ENCODE data around the gene KCNJ6.
A peak's percentile ranks its signal among the peaks of the same experiment; 100 is the strongest.

The KCNJ6 gene

DNA sequence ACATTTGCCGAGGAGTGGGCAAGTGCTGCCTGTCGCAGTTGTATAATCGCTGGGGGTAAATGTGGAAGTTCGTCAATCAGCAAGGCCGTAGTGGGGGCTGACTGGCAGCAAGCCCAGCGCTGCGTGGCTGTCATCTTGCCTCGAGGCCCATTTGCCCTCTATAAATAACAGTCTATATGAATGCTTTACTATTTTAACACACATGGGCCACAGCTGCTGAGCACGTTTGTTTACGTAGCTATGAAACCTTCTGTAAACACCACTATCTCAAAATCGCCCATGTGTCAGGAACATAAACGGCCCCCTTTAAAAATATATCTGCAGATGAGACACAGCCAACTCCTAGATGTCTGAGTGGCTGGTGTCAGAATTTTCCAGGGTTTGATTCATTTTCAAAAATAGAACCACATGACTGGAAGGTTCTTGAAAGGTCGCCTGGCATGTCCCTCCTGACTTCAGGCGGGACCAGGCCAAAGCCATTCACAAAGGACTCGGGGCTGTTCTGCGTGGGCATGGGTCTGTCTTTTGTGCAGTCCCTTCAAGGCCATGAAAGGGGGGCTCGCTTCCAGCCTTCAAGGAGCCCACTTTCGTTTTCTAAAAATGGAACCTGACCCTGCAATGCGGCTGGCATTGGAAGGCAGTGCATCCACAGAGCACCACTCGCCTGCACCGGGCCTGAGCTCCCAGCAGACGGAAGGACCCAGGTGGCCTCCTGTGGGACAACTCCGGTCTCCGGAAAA is 205.5 kb downstream of the KCNJ6 start:
- no peak for DNase-seq

DNA sequence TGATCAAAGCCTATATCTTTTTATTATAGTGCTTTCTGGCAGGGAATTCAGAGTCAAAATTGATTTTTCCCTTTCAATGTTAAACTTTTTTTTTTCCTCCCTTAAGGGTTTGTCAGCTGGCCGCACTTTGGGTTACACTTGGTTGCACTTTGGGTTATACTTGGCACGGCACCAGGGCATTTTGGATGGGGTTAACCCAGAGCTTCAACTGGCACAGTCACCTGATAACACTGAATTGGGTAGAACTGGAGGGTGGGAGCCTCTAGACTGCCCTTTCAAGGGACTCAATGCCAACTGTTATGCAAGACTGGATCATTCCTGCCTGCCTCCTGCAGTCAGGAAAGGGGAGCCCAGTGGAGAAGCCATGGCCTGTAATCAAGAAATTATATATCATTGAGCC is 211.5 kb downstream of the KCNJ6 start:
- DNase-seq = no peak

DNA sequence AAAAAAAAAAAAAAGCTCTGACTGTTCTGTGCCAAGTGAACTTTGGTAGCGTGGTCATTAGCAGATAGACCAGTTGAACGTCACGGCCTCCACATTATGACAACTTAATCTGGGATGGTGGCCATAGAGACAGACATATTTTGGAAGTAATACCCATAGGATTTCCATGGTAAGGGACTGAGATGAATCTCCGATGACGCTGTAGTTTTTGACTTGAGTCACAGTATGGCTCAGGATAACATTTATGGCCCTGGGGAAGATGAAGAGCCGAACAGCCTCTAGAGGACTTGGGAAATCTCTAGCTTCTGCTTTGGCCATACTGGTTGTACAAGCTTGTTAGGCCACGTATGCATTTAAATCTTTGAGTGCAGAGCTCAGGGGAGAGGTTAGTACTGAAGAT is 214.0 kb downstream of the KCNJ6 start:
- no peak for DNase-seq

DNA sequence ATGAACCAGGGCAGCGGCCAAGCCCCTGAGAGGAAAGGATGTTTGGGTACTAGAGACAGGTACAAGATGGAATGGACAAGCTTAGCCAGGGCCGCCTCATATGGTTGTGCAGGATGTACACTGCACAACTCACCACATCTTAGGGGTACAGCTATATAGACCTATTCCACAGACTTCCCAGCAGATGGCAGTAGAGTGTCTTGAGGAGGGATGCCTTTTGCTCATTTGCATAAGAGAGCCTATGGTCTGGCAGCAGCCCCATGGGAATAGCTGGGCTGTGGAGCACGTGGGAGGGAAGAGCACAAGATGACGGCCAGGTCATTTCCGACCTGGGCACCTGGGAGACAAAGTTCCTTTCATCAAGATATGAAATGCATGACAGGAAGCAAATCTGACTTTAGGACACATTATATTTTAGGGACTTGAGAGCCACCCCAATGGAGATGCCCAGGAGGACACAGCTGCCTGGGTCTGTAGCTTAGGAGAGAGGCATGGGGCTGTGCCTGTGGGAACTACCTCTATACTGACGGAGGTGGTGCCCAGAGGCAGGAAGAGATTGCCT is 215.5 kb downstream of the KCNJ6 start:
- peak; percentile 52 for DNase-seq

DNA sequence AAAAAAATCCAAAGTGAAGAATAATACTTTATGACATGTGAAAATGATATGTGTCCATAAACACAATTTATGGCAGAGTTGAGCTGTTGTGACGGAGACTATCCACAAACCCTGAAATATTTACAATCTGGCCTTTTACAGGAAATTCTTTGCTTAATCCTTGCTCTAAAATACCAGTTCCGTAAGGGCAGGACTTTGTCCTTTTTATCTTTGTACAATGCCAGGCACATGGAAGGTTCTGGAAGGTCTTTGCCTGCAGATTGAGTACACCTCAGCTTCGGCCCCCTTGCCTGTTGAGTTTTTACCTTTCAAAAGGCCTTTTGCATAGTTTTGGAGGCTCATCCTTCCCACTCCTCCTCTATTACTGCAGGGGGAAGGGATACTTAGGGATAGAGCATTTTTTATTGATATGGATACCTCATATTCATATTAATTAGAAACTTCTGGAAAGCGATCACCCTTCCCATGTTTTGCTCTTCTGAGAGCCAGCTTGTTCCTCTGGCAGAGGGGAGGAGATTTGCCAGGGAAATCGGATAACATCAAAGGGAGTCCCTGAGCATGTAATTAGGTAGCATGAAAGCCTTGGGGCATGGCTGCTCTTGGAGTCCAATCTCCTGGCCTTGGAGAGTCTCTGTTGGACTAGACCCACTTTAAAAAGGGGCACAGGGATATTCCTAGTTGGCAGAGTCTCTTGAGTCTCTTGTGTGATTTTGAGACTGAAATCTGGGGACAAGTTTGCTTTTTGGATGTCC is 217.1 kb downstream of the KCNJ6 start:
- DNase-seq = no peak

DNA sequence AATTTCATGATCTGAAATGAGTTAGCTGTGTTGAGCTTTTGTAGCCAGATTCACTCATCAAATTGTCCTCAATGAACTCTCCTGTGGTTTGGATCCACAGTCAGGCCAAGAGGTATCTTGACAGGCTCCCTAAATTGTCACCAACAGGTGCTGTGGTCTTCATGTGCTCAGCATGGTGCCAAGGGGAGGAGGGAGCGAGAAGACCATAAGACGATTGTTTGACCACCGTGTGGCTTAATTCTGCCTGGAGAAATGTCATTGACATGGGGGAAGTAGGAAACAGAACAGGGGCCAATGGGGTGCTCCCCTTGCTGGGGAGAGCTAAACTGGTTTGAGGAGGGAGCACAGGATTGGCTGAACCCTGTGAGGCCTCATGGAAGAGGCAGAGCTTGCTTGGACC is 219.3 kb downstream of the KCNJ6 start:
- no peak for DNase-seq

DNA sequence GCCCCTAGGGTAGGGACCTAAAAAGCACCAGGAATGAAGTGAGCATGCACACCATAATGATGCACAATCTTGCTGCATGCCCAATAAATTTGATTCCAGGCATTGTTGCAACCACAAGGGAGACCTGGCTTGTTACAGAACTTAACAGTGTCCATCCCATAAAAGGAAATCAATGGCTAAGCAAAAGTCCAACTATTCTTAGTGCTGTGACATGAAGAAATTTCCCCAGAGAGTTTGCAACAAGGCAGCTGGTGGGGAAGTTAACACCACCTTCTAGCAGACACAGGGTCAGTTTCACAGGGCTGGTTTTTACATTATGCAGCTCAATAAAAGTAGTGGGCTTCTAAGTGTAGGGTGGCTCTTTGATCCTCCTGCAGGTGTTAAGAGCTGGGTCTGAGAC is 221.1 kb downstream of the KCNJ6 start:
- DNase-seq = no peak

DNA sequence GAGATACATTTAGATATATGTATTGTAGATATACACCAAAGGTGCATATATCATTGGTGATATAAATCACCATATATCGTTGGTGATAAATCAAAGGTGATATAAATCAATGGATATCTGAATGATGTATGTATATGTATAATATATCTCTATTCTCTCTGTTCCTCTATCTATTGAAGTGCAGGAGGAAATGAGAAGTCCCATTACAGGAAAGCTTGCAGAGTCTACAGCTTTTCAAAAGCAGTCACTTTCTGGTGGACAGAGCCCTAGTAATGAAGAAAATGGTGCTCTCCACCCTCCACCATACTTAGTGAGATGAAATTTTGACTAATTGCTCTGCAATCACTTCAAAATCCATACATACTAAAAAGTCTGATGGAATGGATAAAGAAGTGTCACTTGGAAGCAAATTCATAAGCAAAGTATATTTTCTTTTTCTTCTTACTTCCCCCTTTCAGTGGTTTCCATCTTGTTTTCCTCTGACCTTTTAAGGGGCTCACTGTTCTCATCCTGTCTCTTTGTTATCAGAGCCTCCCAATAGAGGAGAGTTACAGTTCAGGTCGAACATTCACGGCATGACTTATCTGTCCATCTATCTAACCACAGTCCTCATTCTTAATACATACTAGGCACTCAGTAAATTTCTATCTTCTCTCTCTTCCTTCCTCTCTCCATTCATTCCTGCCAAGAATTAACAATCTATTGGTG is 227.2 kb downstream of the KCNJ6 start:
- no peak for DNase-seq

DNA sequence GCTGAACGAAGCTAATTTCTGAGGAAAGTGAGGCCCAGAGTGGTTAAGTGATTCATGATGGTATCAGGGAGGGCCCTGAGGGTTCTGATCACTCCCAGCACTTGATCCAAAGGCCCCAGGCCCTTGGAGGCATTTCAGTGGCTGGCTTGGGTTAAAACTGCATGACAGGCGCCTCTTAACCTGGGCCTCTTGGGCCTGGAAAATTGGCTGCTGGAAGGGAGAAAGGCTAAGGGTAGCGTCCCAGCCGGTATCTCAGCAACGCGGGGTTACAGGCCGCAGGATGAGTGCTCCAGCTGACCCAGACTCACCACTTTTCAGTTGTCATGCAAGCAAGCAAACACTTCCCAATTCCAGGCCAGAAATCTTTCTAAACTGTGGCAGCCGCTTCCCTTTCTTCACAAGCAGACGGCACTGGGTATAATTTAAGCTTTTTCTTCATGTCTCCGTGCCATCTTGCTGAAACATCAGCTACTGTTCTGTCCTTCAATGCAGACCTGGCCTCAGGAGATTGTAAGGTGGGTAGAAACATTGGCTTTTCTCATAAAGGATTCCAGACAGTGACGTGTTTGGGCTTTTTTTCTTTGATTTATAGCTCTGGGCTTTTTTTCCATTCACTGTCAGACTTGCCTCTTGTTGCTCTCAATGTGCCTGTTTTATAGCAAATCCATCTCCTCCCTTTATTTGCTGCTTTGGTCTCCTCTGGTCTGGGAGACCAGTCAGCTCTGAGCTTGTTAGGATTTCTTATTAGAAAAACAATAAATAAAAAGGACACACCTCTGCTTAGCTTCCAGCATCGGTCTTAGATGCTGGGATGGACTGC is 229.1 kb downstream of the KCNJ6 start:
- no peak for DNase-seq

DNA sequence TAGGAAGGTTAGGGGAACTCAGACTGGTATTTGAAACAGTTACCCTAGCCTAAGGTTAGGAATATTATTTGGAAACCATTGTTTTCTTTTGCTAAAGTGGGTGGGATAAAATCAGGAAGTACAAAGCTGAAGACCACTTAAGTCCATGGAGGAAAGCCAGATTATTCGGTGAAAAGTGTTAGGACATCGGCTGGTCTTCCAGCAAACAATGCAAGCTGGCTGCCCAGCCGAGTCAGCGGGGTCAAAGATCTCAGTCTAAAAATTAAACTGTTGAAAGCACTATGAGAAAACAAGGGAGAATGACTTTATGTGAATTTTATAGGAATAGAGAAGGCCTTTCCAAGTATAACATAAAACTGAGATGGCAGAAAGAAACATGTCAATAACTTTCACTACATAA is 231.7 kb downstream of the KCNJ6 start:
- no peak for DNase-seq

DNA sequence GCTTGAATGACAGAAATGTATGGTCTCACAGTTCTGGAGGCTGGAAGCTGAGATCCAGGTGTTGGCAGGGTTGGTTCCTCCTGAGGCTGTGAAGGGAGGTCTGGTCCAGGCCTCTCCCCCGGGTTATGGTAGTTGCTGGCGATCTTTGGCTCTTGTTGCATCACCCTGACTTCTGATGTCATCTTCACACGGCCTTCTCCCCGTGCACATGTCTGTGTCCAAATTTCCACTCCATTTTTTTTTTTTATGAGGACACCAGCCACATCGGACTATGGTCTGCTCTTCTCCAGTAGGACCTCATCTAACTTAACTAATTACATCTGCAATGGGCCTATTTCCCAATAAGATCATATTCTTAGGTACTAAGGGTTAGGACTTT is 232.2 kb downstream of the KCNJ6 start:
- no peak for DNase-seq

DNA sequence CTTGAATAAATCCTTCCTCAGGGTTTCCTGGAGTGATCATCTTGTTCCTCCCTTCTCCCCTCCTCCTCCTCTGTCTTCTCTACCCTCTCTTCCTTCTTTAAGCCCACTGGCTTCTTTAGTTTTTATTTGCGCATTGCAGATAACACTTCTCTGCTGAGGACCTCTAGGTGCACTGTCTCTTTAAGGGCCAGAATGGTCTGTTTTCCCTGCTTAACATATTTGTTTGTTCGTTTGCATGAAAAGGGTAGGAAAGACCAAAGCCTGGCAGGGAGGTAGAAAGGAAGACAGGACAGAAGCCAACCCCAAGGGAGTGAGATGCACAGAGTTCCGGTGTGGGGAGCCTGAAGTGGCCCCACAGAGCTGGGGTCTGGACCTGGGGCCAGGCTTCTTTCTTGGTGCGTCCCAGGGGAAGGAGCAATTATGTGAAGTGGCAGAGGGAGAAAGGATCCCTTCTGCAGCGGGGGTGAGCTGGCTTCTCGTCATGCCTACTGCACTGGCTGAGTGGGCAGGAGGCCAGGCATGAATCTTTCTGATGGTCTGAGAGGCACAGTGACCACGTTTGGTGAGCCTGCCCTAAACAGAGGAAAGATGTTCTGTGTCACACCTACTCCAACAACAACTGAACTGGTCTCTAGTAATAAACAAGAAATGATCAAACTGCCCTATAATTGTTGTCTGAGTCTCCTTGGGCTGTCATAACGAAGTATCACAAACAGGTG is 232.7 kb downstream of the KCNJ6 start:
- no peak for DNase-seq

DNA sequence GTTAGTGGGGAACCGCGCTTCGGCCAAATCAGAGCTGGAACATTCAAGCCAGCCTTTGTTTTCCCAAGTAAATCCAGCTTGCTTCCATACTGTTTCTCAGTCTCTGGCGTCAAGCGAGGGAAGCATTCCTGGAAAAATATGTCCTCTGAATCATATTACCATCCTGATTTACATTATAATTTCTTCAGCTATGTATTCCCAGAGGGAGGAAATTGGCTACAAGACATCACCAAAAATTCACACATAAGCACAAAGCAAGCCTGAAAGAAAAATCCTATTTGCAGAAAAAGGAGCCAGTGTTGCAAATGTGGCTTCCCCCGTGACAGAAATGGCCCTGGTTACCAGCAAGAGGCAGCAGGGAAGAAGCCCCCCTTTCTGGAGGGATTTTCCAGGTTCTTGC is 233.3 kb downstream of the KCNJ6 start:
- no peak for DNase-seq

DNA sequence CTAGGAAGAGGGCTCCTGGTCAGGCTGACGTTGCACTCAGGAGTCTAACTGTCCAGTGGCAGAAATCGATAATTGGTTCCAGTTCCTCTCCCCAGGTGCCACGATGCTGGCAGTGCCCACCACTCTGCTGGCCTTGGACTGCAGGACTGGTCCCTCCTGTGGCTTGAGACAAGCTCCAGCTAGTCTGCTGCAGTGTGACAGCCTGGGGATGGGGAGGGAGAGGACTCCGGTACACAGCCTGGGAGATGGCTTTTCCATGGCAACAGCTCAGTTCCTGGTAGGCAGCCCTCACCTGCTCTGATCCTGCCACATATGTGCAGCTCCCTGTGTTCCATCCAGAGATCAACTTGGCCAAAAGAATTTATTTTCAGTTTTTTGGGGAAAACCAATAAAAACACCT is 239.3 kb downstream of the KCNJ6 start:
- DNase-seq = no peak

DNA sequence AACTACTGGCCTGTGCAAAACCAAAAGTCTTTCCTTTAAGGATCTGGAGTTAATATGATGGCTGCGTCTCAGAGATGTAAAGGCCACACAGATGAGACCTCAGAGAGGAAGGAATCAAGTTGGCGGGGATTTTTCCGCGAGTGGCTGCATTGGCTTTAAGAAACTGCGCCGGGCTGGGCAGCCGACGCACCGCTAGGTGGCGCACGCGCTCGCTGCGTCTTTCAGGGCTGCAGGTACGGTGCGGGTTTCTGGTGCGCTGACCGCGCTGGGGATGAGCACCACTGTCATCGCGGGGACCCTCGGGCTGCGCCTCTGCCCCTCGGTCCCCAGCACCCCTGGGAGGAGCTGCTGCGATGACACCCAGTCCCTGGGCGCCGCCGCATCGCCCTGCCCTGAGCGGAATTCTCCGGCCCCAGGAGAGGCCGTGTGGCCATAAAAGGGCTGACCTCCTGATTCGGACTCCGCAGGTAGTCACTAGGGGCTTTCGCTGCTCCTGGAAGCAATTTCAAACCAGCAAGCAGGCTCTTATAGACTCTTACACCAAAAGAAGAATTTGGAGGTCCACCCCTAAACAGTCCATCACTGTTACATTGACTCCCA is 241.0 kb downstream of the KCNJ6 start:
- DNase-seq = no peak

DNA sequence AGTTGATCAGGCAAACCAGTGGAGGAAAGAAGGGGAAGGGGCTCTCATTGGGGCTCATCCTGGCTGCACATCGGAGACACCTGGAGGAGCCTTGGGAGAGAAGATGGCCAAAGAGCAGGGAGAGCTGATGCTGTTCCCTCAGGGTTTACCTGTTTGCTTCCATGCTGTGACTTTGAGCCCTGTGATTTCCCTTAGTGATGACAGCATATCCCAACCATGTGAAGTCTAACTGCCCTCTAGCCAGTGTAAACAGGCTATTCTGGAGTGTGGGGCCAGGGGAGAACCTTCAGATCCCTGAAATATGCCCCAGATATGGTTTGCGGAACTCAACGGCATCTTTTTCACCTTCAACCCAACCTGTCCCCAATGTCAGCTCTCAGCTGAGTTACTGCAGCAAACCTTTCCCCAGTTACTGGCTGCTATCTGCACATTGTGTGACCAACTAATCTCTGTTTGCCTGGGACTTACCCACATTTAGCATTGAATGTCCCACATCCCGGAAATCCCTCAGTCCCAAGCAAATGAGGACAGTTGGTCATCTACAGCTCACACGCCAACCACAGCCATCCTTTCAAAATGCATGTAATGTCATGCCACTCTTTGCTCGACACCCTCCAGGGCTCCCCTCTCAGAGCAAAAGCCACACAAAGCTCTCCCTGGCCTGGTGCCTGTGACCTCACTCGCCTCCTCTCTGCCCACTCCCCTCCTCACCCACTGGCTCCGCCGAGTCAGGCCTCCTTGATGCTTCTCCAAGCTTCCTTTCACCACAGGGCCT is 242.3 kb downstream of the KCNJ6 start:
- DNase-seq = no peak

DNA sequence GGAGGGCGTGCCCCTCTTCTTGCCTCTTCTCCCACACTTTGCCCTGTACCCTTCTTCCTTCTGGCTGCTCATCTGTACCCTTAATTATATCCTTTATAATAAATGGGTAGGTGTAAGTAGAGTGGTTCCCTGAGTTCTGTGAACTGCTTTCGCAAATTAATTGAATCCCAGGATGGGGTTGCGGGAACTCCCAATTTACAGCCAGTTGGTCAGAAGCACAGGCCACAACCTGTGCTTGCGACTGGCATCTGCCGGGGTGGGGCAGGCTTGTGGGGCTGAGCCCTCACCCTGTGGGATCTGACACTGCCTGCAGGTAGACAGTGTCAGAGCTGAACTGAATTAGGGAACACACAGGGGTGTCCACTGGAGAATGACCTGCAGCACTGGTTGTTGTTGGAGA is 244.9 kb downstream of the KCNJ6 start:
- DNase-seq = no peak

DNA sequence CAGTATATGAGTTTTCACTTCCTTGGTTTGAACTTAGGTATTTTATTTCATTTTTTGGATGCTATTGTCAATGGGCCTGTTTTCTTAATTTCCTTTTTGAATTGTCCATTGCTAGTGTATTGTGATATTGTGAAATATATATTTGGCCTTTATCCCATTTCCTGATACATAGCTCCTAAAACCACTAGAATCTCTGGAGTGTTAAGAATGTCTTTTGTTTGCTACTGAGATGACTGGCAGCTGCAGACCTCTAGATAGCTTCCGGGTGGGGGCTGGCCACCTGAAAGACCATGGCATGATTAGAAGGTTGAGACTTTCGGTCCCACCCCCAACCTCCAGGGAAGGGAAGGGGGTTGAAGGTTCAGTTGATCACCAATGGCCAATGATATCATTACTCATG is 245.4 kb downstream of the KCNJ6 start:
- no peak for DNase-seq

DNA sequence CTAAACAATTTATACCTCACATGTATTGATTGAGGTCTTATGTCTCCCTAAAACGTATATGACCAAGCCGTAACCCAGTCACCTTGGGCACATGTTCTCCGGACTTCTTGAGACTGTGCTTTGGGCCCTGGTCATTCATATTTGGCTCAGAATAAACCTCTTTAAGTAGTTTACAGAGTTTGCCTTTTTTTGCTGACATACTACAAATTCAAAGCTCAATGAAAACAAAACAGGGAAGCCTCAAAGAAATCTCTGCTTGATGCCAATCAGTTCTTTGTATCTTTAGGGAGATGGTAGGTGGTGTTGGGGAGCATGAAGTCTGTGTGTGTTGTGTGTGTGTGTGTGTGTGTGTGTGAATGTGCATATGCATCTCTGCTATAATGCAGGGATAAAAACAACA is 247.0 kb downstream of the KCNJ6 start:
- no peak for DNase-seq

DNA sequence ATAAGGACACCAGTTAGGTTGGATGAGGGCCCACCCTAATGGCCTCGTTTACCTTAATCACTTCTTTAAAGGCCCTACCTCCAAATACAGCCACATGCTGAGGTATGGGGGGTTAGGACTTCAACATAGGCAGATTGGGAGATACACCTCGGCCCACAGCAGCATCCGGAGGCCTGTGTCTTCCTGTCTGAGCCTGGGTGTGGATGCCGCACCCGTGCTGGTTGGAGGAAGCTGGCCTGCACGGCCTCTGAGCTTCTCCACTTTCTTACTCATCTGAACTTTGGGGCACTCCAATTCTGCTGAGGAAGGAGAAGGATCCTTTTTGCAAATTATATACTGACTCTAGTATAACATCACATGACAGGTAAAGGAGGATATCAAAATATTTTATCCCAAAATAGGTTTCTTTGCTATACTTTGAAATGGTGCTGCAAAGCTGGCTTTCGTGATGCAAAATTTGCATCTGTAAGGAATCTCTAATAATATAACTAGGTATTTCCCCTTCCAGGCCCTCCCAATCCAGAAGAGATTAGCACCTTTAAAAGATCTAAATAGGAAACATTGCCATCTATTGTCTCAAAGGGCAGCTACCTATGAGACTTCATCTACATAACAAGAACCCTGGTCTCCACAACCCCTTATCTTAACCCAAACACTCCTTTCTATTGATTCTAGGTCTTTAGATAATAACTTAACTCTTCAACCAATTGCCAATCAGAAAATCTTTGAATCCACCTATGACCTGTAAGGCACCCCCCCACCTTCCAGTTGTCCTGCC is 247.6 kb downstream of the KCNJ6 start:
- no peak for DNase-seq

Data from NCI-H1048 (cell line).